Activated CD8-positive, alpha-beta T cell treated with anti-CD3 and anti-CD28 coated beads, Interleukin-2, amount 10 ng/mL, durations not matched to agents 7 days and 5 days (primary cell): Measurements from ENCODE around the gene DCUN1D3. TPM values are rescaled to one million over a fixed set of nuclear protein-coding genes. Genes with fewer than 3 reads are reported as not detected.
A peak's percentile ranks its signal among the peaks of the same experiment; 100 is the strongest.

Experiments
- ATAC-seq: fragments of 150-1000 bp; cut with Tn5 transposase; one replicate; pipeline ENCODE4 v1.10.0; 2021; ENCODE audit warnings: moderate library complexity
- CTCF ChIA-PET: fragments of 350-600 bp; sonication (Branson Sonifier 250); formaldehyde crosslinking; loops from one replicate; lab custom pipeline; 2021; ENCODE audit warnings: antibody characterized with exemption; lab: Charles Lee
- POLR2A ChIA-PET: fragments of 350-600 bp; sonication (Branson Sonifier 250); formaldehyde crosslinking; loops from one replicate; lab custom pipeline; 2021; ENCODE audit warnings: antibody characterized with exemption; lab: Charles Lee
- DNase-seq: peaks from one replicate; pipeline ENCODE4 v3.0.0-alpha.2; 2020
- H3K27ac Mint-ChIP-seq: one replicate; pipeline ENCODE4 v1.8.0; 2021; ENCODE audit warnings: mild to moderate bottlenecking, mixed read lengths
- H3K27me3 Mint-ChIP-seq: one replicate; pipeline ENCODE4 v1.8.0; 2021; ENCODE audit warnings: low read depth, mixed read lengths
- H3K36me3 Mint-ChIP-seq: one replicate; pipeline ENCODE4 v1.8.0; 2021; ENCODE audit warnings: low read depth, mixed read lengths
- H3K4me1 Mint-ChIP-seq: one replicate; pipeline ENCODE4 v1.8.0; 2021; ENCODE audit warnings: low read depth, mixed read lengths
- H3K4me3 Mint-ChIP-seq: one replicate; pipeline ENCODE4 v1.8.0; 2021; ENCODE audit warnings: mild to moderate bottlenecking, mixed read lengths
- H3K9me3 Mint-ChIP-seq: one replicate; pipeline ENCODE4 v1.8.0; 2022; ENCODE audit warnings: mixed read lengths; ENCODE audit not compliant: insufficient read depth
- total RNA-seq, 2 experiments: library from RNA; stranded (reverse); gene quantifications; one replicate each; pipeline ENCODE4 v1.2.3, GENCODE V29; 2021

Gene DCUN1D3
- total RNA-seq, 2 experiments from 2014 or later: 10.0 to 10.7 TPM

DNA sequence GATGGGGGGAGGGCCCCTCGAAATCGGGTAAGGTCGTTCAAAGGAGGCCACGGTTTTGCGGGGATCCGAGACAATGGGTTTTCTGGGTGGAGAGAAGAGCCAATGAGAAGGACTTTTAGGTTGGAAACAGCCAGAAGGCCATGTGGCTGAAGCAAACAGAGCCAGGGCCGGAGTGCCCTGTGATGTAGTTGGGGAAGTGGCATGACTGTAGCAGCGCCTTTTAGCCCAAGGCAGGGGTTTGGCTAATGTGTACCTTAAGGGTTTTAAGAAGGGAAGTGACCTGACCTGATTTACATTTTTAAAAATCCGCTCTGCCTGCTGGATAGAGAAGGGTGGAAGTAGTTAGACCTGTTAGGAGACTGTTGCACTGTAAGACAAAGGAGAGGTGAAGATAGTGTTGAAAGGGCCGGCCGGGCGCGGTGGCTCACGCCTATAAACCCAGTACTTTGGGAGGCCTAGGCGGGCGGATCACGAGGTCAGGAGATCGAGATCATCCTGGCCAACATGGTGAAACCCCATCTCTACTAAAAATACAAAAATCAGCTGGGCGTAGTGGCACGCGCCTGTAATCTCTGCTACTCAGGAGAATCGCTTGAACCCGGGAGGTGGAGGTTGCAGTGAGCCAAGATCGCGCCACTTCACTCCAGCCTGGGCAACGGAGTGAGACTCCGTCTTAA, 1.4 kb upstream of the DCUN1D3 start:
- Mint-ChIP-seq H3K9me3 (no peaks in the 10 kb centered on the region), H3K27ac (peak overlapping the region; percentile 95), H3K36me3 (peaks cover 53% of the 10 kb centered on the region), H3K4me1 (peaks cover 80% of the 10 kb centered on the region), H3K4me3 (peak overlapping the region; percentile 83), H3K27me3 (no peaks in the 10 kb centered on the region)
- peak; percentile 54 for DNase-seq
- ChIA-PET POLR2A (interaction anchor here (1.4 to 6.4 kb wide), 3 partner anchors 27 to 161 kb away, joined by 4 to 46 read pairs (median 7); no protein-coding TSS in a partner anchor), CTCF (interaction anchor here (1.3 to 2.5 kb wide), 4 partner anchors 27 to 88 kb away, joined by 4 to 19 read pairs (median 5); no protein-coding TSS in a partner anchor)
- ATAC-seq: no peak

DNA sequence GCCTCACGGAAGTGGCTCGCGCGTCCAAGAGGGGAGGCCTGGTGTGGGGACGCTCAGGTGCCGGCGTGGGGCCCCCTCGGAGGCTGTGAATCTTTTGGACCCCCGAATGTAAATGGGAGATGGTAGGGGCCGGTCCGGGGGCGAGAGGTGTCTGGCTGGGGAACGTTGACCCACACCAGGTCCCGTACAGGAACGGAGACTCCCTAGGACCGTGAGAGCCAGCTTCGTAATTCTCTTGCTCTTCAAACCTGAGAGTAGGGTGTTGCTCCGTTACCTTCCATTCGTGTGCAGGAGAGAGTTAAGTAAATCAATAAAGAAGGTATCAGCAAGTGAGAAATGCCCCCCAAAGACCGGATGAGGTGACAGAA, 894 bp upstream of the DCUN1D3 start:
- H3K36me3 Mint-ChIP-seq: peaks cover 50% of the 10 kb centered on the region

DNA sequence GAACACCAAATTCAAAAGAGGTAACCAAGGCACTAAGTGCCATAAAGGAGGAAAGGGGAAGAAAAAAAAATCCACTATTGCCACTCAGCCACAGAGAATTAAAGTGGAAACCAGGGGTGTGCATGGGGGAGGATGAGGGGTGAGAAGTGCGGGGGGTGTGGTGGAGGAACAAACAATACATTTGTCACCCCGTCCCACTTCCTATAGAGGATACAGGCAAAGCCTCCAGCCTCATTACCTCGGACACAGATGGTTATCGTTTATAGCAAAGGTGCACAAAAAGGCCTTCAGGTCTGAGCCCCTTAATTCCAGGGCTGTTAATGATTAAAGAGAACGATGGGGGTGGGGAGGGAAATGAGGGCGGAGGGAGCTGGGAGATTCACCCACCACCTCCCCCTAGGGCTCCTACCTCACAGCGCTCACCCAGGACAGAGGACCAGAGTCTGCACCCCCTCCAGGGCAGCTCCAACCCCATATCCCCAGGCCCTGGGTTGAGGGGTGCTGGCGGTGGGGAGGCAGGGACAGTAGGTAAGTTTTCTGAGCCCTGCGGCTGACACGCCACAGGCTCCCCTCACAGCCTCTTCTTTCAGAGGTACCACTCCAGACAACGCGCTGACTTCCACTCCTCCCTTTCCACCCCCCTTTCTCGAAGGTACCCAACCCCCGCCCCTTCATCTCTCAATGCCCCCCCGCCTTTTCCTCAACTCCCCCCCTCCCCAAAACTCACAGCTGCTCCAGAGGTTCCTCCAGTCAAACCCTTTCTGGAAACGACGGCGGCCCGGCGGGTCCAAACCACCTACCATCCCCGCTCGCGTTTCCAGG, 470 bp downstream of the DCUN1D3 start:
- ATAC-seq: peak; percentile 17
- peaks cover 47% of the 10 kb centered on the region for H3K36me3 Mint-ChIP-seq

More for the DNA sequence above, 894 bp upstream of the DCUN1D3 start:
- no peaks in the 10 kb centered on the region for H3K9me3 Mint-ChIP-seq
- no peak for ATAC-seq
- ChIA-PET POLR2A (interaction anchor here (0.8 to 6.4 kb wide), 4 partner anchors 18 to 161 kb away, joined by 3 to 46 read pairs (median 6); no protein-coding TSS in a partner anchor), CTCF (interaction anchor here (0.7 to 5.2 kb wide), 9 partner anchors 8 to 87 kb away, joined by 3 to 38 read pairs (median 4); no protein-coding TSS in a partner anchor)
- H3K27me3 Mint-ChIP-seq: no peaks in the 10 kb centered on the region
- H3K4me1 Mint-ChIP-seq: peaks cover 75% of the 10 kb centered on the region
- DNase-seq: no peak
- H3K27ac Mint-ChIP-seq: peak overlapping the region; percentile 95
- H3K4me3 Mint-ChIP-seq: peak overlapping the region; percentile 83

DNA sequence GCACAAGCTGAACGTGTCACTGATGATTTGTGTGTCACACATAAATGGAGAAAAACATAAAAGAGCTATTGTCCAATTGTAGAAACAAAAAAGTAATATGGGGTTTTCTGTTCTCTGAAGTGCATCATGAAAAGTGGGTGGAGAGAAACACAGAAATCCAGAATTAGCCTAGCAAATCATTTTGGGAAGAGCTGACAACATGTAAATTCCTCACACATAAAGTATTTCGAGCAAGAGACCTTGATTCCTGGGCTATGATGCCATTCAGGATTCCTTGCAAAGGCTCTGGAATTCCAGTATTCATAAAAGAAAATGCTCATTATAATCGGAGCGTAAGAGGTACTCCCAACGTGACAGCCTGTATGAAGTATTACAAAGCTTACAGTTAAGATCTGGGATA, 1.1 kb downstream of the DCUN1D3 start:
- no peak for DNase-seq
- ChIA-PET CTCF (interaction anchor here (0.8 to 5.2 kb wide), 6 partner anchors 25 to 49 kb away, joined by 3 to 38 read pairs (median 5); no protein-coding TSS in a partner anchor), POLR2A (interaction anchor here (1.3 to 6.4 kb wide), 3 partner anchors 25 to 93 kb away, joined by 4 to 46 read pairs (median 7); partner anchors contain the start of genes ERI2 and REXO5)
- no peak for ATAC-seq
- no peaks in the 10 kb centered on the region for H3K27me3 Mint-ChIP-seq
- H3K27ac Mint-ChIP-seq: peak overlapping the region; percentile 95
- peaks cover 60% of the 10 kb centered on the region for H3K4me1 Mint-ChIP-seq
- no peaks in the 10 kb centered on the region for H3K9me3 Mint-ChIP-seq
- H3K36me3 Mint-ChIP-seq: peaks cover 47% of the 10 kb centered on the region
- peak overlapping the region; percentile 83 for H3K4me3 Mint-ChIP-seq

More for the DNA sequence above, 470 bp downstream of the DCUN1D3 start:
- H3K4me1 Mint-ChIP-seq: peaks cover 66% of the 10 kb centered on the region
- ChIA-PET CTCF (interaction anchor here (0.8 to 5.2 kb wide), 9 partner anchors 23 to 93 kb away, joined by 3 to 38 read pairs (median 4); no protein-coding TSS in a partner anchor), POLR2A (interaction anchor here (0.8 to 6.4 kb wide), 8 partner anchors 12 to 96 kb away, joined by 3 to 46 read pairs (median 4); partner anchors contain the start of genes ERI2 and REXO5)
- H3K27me3 Mint-ChIP-seq: no peaks in the 10 kb centered on the region
- H3K9me3 Mint-ChIP-seq: no peaks in the 10 kb centered on the region
- peak overlapping the region; percentile 95 for H3K27ac Mint-ChIP-seq
- H3K4me3 Mint-ChIP-seq: peak overlapping the region; percentile 83
- DNase-seq: peak; percentile 35

DNA sequence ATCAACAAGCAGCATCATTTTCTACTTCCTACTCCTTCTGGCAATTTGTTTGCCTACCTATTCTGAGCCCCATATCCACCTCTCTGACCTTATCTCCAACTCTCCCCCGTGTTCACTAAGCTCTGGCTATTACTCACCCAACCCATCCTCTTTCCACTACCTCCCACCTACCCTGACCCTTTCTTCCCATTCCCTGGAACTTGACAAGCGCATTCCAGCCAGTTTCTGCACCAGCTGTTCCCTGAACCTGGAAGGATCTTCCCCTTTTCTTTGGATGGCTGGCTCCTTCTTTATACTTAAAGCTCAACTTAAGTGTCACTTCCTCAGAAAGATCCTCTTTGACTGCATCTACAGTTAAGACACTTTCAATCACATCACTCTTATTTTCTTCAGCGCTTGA, 2.2 kb downstream of the DCUN1D3 start:
- POLR2A ChIA-PET: interaction anchor here (1.0 kb wide), 1 partner anchor 23 kb away, joined by 4 read pairs; no protein-coding TSS in a partner anchor
- Mint-ChIP-seq H3K36me3 (peaks cover 49% of the 10 kb centered on the region), H3K4me3 (no peak overlapping the region), H3K4me1 (peaks cover 48% of the 10 kb centered on the region), H3K27me3 (no peaks in the 10 kb centered on the region), H3K27ac (no peak overlapping the region), H3K9me3 (no peaks in the 10 kb centered on the region)
- CTCF ChIA-PET: interaction anchor here (0.8 to 5.2 kb wide), 5 partner anchors 17 to 47 kb away, joined by 3 to 38 read pairs (median 4); no protein-coding TSS in a partner anchor
- DNase-seq: no peak
- ATAC-seq: no peak

DNA sequence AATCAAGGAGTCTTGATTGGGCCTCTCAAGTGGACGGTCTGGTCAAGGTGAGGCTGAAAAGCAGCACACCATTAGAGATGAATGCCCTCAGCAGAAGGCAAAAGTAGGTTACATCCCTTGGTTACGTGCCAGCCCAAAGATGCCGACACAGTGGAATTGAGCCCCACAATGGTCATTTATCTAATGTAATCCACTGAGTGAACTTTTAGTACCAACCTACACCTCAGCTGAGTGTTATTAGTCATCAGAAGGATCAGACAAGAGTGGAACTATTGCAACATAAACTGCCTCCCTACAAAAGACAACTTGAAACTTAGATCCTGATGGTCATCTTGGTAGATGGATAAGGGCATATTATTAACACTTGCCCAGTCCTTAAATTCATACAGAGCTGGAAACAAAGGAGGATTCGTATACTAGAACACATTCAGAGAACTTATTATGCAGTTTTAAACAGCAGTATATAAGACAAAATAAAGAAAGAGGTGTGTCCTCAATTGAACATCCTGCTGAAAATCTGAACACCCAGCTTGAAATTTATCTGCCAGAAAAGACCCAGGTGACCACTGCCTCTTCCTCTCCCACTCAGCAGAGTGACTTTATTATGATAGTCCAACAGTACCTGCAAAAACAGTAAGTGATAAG, 2.8 kb downstream of the DCUN1D3 start:
- POLR2A ChIA-PET: interaction anchor here (1.0 kb wide), 1 partner anchor 23 kb away, joined by 4 read pairs; no protein-coding TSS in a partner anchor
- ATAC-seq (no peak), DNase-seq (no peak)
- Mint-ChIP-seq H3K36me3 (peaks cover 50% of the 10 kb centered on the region), H3K27ac (no peak overlapping the region), H3K4me3 (peak overlapping the region; percentile 4), H3K4me1 (peaks cover 43% of the 10 kb centered on the region), H3K9me3 (no peaks in the 10 kb centered on the region), H3K27me3 (no peaks in the 10 kb centered on the region)
- CTCF ChIA-PET: interaction anchor here (0.8 to 5.2 kb wide), 4 partner anchors 17 to 47 kb away, joined by 3 to 38 read pairs (median 8); no protein-coding TSS in a partner anchor

DNA sequence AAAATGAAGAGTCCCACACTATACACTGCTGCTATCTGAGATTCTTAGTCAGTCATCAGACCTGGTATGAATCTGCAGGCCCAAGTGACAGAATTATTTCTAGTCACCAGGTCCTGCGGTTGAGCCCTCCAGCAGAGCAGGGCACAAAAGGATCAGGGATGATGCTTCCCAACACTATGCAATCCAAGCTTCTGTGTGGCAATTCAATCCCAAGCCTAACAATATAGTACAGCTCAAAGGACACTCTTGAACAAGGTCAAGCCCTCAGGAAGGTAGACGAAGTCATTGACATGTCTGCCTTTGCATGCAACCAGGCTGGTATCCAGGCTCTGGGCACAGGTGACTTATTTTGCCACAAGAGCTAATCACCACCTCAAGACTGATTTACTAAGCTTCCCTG, 5.8 kb downstream of the DCUN1D3 start:
- no peak for ATAC-seq
- Mint-ChIP-seq H3K27me3 (no peaks in the 10 kb centered on the region), H3K4me1 (peaks cover 30% of the 10 kb centered on the region), H3K36me3 (peaks cover 51% of the 10 kb centered on the region), H3K27ac (no peak overlapping the region), H3K9me3 (no peaks in the 10 kb centered on the region), H3K4me3 (no peak overlapping the region)
- no peak for DNase-seq
- ChIA-PET POLR2A (no interaction called here), CTCF (interaction anchor here (0.8 to 1.3 kb wide), 2 partner anchors 17 to 45 kb away, joined by 3 to 4 read pairs; no protein-coding TSS in a partner anchor)

DNA sequence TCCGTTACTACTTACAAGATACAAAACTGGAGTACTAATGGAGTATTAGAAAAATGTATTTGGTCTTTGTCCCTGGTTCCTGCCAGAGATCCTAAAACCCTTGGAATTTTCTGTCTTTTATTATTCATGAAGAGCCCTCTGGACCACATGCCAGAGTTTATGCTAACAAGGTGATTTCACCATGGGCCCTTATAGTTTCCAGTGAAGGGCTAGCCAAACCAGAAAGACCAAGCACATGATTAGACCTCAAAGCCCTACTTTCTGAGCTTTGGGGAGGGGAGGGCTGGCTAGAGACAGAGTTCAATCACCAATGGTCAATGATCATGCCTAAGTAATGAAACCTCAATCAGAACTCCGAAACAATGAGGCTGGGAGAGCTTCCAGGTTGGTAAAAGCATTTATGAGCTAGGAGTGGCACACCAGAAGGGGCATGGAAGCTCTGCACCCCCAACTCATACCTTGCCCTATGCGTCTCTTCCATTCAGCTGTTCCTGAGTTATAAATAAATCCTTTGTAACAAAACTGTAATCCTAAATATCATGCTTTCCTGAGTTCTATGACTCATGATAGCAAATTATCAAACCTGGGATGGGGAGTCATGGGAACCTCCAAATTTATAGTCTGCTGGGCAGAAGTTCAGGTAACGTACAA, 10.4 kb downstream of the DCUN1D3 start:
- no peak for ATAC-seq
- H3K27me3 Mint-ChIP-seq: no peaks in the 10 kb centered on the region
- ChIA-PET CTCF (interaction anchor here (1.8 kb wide), 1 partner anchor 16 kb away, joined by 6 read pairs; no protein-coding TSS in a partner anchor), POLR2A (interaction anchor here (0.7 kb wide), 1 partner anchor 28 kb away, joined by 3 read pairs; no protein-coding TSS in a partner anchor)
- H3K4me1 Mint-ChIP-seq: peaks cover 11% of the 10 kb centered on the region
- DNase-seq: no peak
- H3K9me3 Mint-ChIP-seq: no peaks in the 10 kb centered on the region
- peaks cover 39% of the 10 kb centered on the region for H3K36me3 Mint-ChIP-seq
- H3K27ac Mint-ChIP-seq: no peak overlapping the region
- no peak overlapping the region for H3K4me3 Mint-ChIP-seq

DNA sequence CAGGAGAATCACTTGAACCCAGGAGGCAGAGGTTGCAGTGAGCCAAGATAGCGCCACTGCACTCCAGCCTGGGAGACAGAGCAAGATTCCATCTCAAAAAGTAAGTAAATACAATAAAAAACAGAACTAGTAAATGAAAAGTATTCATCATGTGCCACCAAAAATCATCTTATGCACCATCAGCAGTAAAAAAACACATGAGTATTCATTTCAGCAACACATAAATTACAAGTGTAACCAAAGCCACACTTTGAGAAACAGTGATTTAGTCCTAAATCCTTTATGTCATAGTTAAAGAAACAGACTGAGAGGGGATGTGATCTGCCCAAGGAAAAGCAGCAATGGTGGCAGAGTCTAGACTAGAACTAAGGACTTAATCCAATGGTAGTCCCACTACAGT, 13.0 kb downstream of the DCUN1D3 start:
- ATAC-seq (no peak), DNase-seq (no peak)
- peaks cover 36% of the 10 kb centered on the region for H3K36me3 Mint-ChIP-seq
- ChIA-PET POLR2A (no interaction called here), CTCF (interaction anchor here (0.6 kb wide), 1 partner anchor 73 kb away, joined by 3 read pairs; no protein-coding TSS in a partner anchor)
- no peaks in the 10 kb centered on the region for H3K27me3 Mint-ChIP-seq
- peaks cover 26% of the 10 kb centered on the region for H3K4me1 Mint-ChIP-seq
- no peaks in the 10 kb centered on the region for H3K9me3 Mint-ChIP-seq
- H3K27ac Mint-ChIP-seq: no peak overlapping the region
- no peak overlapping the region for H3K4me3 Mint-ChIP-seq

DNA sequence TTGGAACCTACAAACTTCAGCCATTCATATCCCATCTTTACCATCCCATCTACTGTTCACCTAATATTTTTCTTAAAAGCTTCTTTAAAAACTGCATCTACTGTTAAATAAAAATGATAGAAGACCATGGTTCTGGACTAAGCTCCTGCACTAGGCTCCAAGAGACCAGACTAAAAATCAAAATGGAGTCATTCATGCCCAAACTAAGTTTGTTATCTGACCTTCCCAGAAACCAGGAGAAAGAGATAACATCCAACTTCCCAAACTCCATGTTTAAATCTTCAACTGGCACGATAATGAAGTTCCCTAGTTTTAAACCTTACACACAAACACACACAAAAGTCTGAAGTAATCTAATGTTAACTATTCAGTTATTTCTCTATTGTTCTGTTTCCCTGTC, 13.8 kb downstream of the DCUN1D3 start:
- CTCF ChIA-PET: interaction anchor here (0.7 kb wide), 1 partner anchor 82 kb away, joined by 3 read pairs; no protein-coding TSS in a partner anchor
- H3K27me3 Mint-ChIP-seq: no peaks in the 10 kb centered on the region
- H3K4me3 Mint-ChIP-seq: no peak overlapping the region
- POLR2A ChIA-PET: no interaction called here
- H3K9me3 Mint-ChIP-seq: no peaks in the 10 kb centered on the region
- H3K27ac Mint-ChIP-seq: no peak overlapping the region
- peaks cover 31% of the 10 kb centered on the region for H3K36me3 Mint-ChIP-seq
- H3K4me1 Mint-ChIP-seq: peaks cover 28% of the 10 kb centered on the region
- no peak for DNase-seq
- ATAC-seq: no peak
